ENCODE measurements around the gene CLDND2. TPM values are rescaled to one million over a fixed set of nuclear protein-coding genes. Genes with fewer than 3 reads are reported as not detected.

CLDND2 gene
- total RNA-seq, 4 donors from 2014 or later = not detected

GRCh38 chr19:51325161-51325976 lies 43.4 kb downstream of the CLDND2 start:
- no peak for TF ChIP-seq POLR2A (IDR thresholded peaks at IDR 0.05)
- TF ChIP-seq, protein P1, sequence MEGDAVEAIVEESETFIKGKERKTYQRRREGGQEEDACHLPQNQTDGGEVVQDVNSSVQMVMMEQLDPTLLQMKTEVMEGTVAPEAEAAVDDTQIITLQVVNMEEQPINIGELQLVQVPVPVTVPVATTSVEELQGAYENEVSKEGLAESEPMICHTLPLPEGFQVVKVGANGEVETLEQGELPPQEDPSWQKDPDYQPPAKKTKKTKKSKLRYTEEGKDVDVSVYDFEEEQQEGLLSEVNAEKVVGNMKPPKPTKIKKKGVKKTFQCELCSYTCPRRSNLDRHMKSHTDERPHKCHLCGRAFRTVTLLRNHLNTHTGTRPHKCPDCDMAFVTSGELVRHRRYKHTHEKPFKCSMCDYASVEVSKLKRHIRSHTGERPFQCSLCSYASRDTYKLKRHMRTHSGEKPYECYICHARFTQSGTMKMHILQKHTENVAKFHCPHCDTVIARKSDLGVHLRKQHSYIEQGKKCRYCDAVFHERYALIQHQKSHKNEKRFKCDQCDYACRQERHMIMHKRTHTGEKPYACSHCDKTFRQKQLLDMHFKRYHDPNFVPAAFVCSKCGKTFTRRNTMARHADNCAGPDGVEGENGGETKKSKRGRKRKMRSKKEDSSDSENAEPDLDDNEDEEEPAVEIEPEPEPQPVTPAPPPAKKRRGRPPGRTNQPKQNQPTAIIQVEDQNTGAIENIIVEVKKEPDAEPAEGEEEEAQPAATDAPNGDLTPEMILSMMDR (IDR thresholded peaks at IDR 0.05) = no peak
- intact Hi-C loops (cut with DNase I) = no loop called here
- no peaks in the 10 kb centered on the region for H3K9me3 ChIP-seq
- H3K4me3 ChIP-seq (replicated peaks in 1 of 3) = no peak overlapping the region
- peaks cover 0 to 11% of the 10 kb centered on the region in 2 donors for H3K4me1 ChIP-seq
- H3K27me3 ChIP-seq = peaks cover 7% of the 10 kb centered on the region
- no peaks in the 10 kb centered on the region for H3K36me3 ChIP-seq
- 73 to 76% methylated on average over 26 of the region's 26 CpGs for WGBS, 2 donors
- DNase-seq = no peak
- H3K27ac ChIP-seq = no peak overlapping the region

GRCh38 chr19:51324167-51324481 lies 44.7 kb downstream of the CLDND2 start:
- 73 to 76% methylated on average over 6 of the region's 6 CpGs for WGBS, 2 donors
- peaks cover 7% of the 10 kb centered on the region for H3K27me3 ChIP-seq
- TF ChIP-seq, protein P1 (IDR thresholded peaks at IDR 0.05) = no peak
- no peak for TF ChIP-seq POLR2A (IDR thresholded peaks at IDR 0.05)
- intact Hi-C loops (cut with DNase I) = no loop called here
- no peak for DNase-seq
- no peaks in the 10 kb centered on the region for H3K36me3 ChIP-seq
- H3K27ac ChIP-seq = no peak overlapping the region
- H3K9me3 ChIP-seq = no peaks in the 10 kb centered on the region
- no peak overlapping the region for H3K4me3 ChIP-seq (replicated peaks in 1 of 3)
- peaks cover 0 to 11% of the 10 kb centered on the region in 2 donors for H3K4me1 ChIP-seq

GRCh38 chr19:51323481-51324166 lies 45.2 kb downstream of the CLDND2 start:
- intact Hi-C loops (cut with DNase I) = no loop called here
- TF ChIP-seq, protein P1 (IDR thresholded peaks at IDR 0.05) = no peak
- TF ChIP-seq POLR2A (IDR thresholded peaks at IDR 0.05) = no peak
- H3K9me3 ChIP-seq = no peaks in the 10 kb centered on the region
- H3K36me3 ChIP-seq = no peaks in the 10 kb centered on the region
- DNase-seq = no peak
- no peak overlapping the region for H3K27ac ChIP-seq
- peaks cover 0 to 11% of the 10 kb centered on the region in 2 donors for H3K4me1 ChIP-seq
- no peak overlapping the region for H3K4me3 ChIP-seq (replicated peaks in 1 of 3)
- H3K27me3 ChIP-seq = peaks cover 6% of the 10 kb centered on the region
- WGBS, 2 donors = 75 to 84% methylated on average over 29 of the region's 29 CpGs

GRCh38 chr19:51321799-51322198 lies 47.0 kb downstream of the CLDND2 start:
- peaks cover 0 to 2% of the 10 kb centered on the region in 2 donors for H3K4me1 ChIP-seq
- H3K27ac ChIP-seq = no peak overlapping the region
- H3K9me3 ChIP-seq = no peaks in the 10 kb centered on the region
- WGBS, 2 donors = 71 to 74% methylated on average over 13 of the region's 14 CpGs
- H3K4me3 ChIP-seq (replicated peaks in 1 of 3) = no peak overlapping the region
- no peak for DNase-seq
- TF ChIP-seq, protein P1 (IDR thresholded peaks at IDR 0.05) = no peak
- no peak for TF ChIP-seq POLR2A (IDR thresholded peaks at IDR 0.05)
- no peaks in the 10 kb centered on the region for H3K27me3 ChIP-seq
- H3K36me3 ChIP-seq = no peaks in the 10 kb centered on the region
- intact Hi-C loops (cut with DNase I) = no loop called here

DNA sequence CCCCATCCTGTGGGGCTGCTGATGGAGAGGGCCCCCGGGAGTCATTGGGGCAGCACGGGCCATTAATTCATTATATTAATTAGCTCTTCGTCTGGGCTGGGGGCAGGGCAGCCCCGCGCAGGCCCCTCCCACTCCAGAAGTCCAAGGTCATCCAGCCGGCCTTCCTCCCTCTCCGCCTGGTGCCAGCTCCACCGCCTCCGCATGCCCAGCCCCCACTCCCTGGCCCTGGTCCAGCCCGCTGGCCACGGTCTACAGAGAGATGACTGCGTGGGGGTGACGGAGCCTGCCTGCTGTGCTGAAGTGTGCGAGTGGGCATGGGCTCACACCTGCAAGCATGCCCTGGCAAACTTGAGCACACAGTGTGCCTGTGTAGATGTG lies 48.5 kb downstream of the CLDND2 start:
- intact Hi-C loops (cut with DNase I) = no loop called here
- Histone ChIP-seq H3K9me3 (no peaks in the 10 kb centered on the region), H3K27ac (no peak overlapping the region), H3K4me3 (replicated peaks in 1 of 3) (no peak overlapping the region), H3K27me3 (no peaks in the 10 kb centered on the region), H3K36me3 (no peaks in the 10 kb centered on the region), H3K4me1 (no peaks in the 10 kb centered on the region)
- no peak for TF ChIP-seq POLR2A (IDR thresholded peaks at IDR 0.05)
- TF ChIP-seq, protein P1 (IDR thresholded peaks at IDR 0.05) = no peak
- peak in 1 of 2 donors; percentile 6 for DNase-seq
- 20 to 28% methylated on average over 11 to 14 of the region's 14 CpGs for WGBS, 2 donors
